ENCODE data around the gene ANO4. TPM values are rescaled to one million over a fixed set of nuclear protein-coding genes. Genes with fewer than 3 reads are reported as not detected.

ANO4 gene
- total RNA-seq, 2 donors from 2014 or later, result 0.19 to 0.32 TPM

GRCh38 chr12:100800723-100801122 lies 6.1 kb downstream of the ANO4 start:
- TF ChIP-seq CTCF (IDR thresholded peaks at IDR 0.05), result no peak
- Histone ChIP-seq H3K9me3 (no peaks in the 10 kb centered on the region), H3K4me1 (no peaks in the 10 kb centered on the region), H3K4me3 (no peak overlapping the region), H3K36me3 (no peaks in the 10 kb centered on the region), H3K9ac (ENCODE audit: low read depth in 2 of 2, low read length in 2 of 2) (no peak overlapping the region), H3K27me3 (no peaks in the 10 kb centered on the region), H3K27ac (no peak overlapping the region)
- intact Hi-C loops (cut with DNase I), result no loop called here
- DNase-seq, result no peak

- intact Hi-C loops (cut with DNase I), result no loop called here
Measured at GRCh38 chr12:100801320-100801719, 6.7 kb downstream of the ANO4 start.

GRCh38 chr12:100808777-100809176 lies 14.2 kb downstream of the ANO4 start:
- H3K27ac ChIP-seq, result no peak overlapping the region
- H3K27me3 ChIP-seq, result no peaks in the 10 kb centered on the region
- no peaks in the 10 kb centered on the region for H3K9me3 ChIP-seq
- DNase-seq, result no peak
- no peak overlapping the region for H3K9ac ChIP-seq (ENCODE audit: low read depth in 2 of 2, low read length in 2 of 2)
- H3K36me3 ChIP-seq, result no peaks in the 10 kb centered on the region
- intact Hi-C loops (cut with DNase I), result no loop called here
- no peak overlapping the region for H3K4me3 ChIP-seq
- no peak for TF ChIP-seq CTCF (IDR thresholded peaks at IDR 0.05)
- H3K4me1 ChIP-seq, result no peaks in the 10 kb centered on the region

More at GRCh38 chr12:100801320-100801719, 6.7 kb downstream of the ANO4 start:
- Histone ChIP-seq H3K4me3 (no peak overlapping the region), H3K36me3 (no peaks in the 10 kb centered on the region), H3K27me3 (no peaks in the 10 kb centered on the region), H3K27ac (no peak overlapping the region), H3K4me1 (no peaks in the 10 kb centered on the region), H3K9ac (ENCODE audit: low read depth in 2 of 2, low read length in 2 of 2) (no peak overlapping the region), H3K9me3 (no peaks in the 10 kb centered on the region)
- TF ChIP-seq CTCF (IDR thresholded peaks at IDR 0.05), result no peak
- DNase-seq, result no peak

- H3K27me3 ChIP-seq, result no peaks in the 10 kb centered on the region
- DNase-seq, result no peak
- H3K9me3 ChIP-seq, result no peaks in the 10 kb centered on the region
- TF ChIP-seq CTCF (IDR thresholded peaks at IDR 0.05), result no peak
- H3K9ac ChIP-seq (ENCODE audit: low read depth in 2 of 2, low read length in 2 of 2), result no peak overlapping the region
- H3K27ac ChIP-seq, result no peak overlapping the region
- no peaks in the 10 kb centered on the region for H3K36me3 ChIP-seq
- H3K4me3 ChIP-seq, result no peak overlapping the region
- intact Hi-C loops (cut with DNase I), result no loop called here
- H3K4me1 ChIP-seq, result no peaks in the 10 kb centered on the region
Measured at GRCh38 chr12:100820314-100820713, 25.7 kb downstream of the ANO4 start.

GRCh38 chr12:100823963-100824362 lies 29.4 kb downstream of the ANO4 start:
- no peak for DNase-seq
- no peak overlapping the region for H3K27ac ChIP-seq
- H3K9ac ChIP-seq (ENCODE audit: low read depth in 2 of 2, low read length in 2 of 2), result no peak overlapping the region
- no peaks in the 10 kb centered on the region for H3K4me1 ChIP-seq
- H3K36me3 ChIP-seq, result no peaks in the 10 kb centered on the region
- no peak overlapping the region for H3K4me3 ChIP-seq
- intact Hi-C loops (cut with DNase I), result no loop called here
- TF ChIP-seq CTCF (IDR thresholded peaks at IDR 0.05), result no peak
- H3K9me3 ChIP-seq, result no peaks in the 10 kb centered on the region
- H3K27me3 ChIP-seq, result no peaks in the 10 kb centered on the region

GRCh38 chr12:100824476-100824875 lies 29.9 kb downstream of the ANO4 start:
- no peaks in the 10 kb centered on the region for H3K36me3 ChIP-seq
- H3K4me3 ChIP-seq, result no peak overlapping the region
- H3K9me3 ChIP-seq, result no peaks in the 10 kb centered on the region
- no peak for TF ChIP-seq CTCF (IDR thresholded peaks at IDR 0.05)
- intact Hi-C loops (cut with DNase I), result no loop called here
- no peak overlapping the region for H3K27ac ChIP-seq
- no peak overlapping the region for H3K9ac ChIP-seq (ENCODE audit: low read depth in 2 of 2, low read length in 2 of 2)
- DNase-seq, result no peak
- no peaks in the 10 kb centered on the region for H3K27me3 ChIP-seq
- no peaks in the 10 kb centered on the region for H3K4me1 ChIP-seq

Measured in colonic mucosa (tissue), 4 donors.